ENCODE measurements around the gene MAP3K2.
A peak's percentile ranks its signal among the peaks of the same experiment; 100 is the strongest.

MAP3K2 gene

GRCh38 chr2:127408807-127409099, 21.0 kb upstream of the MAP3K2 start:
- Histone ChIP-seq H3K4me1 (ENCODE audit: insufficient read depth, low read length, severe bottlenecking) (peaks cover 28% of the 10 kb centered on the region), H3F3A (ENCODE audit: insufficient read depth, low read length) (no peaks in the 10 kb centered on the region), H3K9me2 (ENCODE audit: low read depth, low read length) (no peaks in the 10 kb centered on the region), H3K9ac (ENCODE audit: low read length) (peak overlapping the region; percentile 67; the same call in 1 of the 2 replicates), H3K27me3 (ENCODE audit: insufficient read depth, low read length) (no peaks in the 10 kb centered on the region), H3K4me3 (ENCODE audit: low read depth, low read length, poor library complexity, severe bottlenecking) (peak overlapping the region; percentile 63), H3K36me3 (ENCODE audit: insufficient read depth, low read length) (no peaks in the 10 kb centered on the region; the same call in 1 of the 2 replicates), H3K27ac (ENCODE audit: low read depth, low read length, poor library complexity, severe bottlenecking) (no peak overlapping the region), H3K9me3 (ENCODE audit: low read length) (peaks cover 5% of the 10 kb centered on the region), H3K79me2 (ENCODE audit: insufficient read depth, low read length) (no peaks in the 10 kb centered on the region), H2AFZ (ENCODE audit: low read length) (no peak overlapping the region), H4K20me1 (ENCODE audit: insufficient read depth, low read length) (no peaks in the 10 kb centered on the region), H3K4me2 (ENCODE audit: low read length) (peak overlapping the region; percentile 82)
- TF ChIP-seq EZH2 (IDR thresholded peaks at IDR 0.05; ENCODE audit: borderline replicate concordance, low read length) (no peak), CTCF (IDR thresholded peaks at IDR 0.05; ENCODE audit: low read length) (no peak)

- no peaks in the 10 kb centered on the region; the same call in 1 of the 2 replicates for H3K36me3 ChIP-seq (ENCODE audit: insufficient read depth, low read length)
- H3K9me3 ChIP-seq (ENCODE audit: low read length): peaks cover 3% of the 10 kb centered on the region
- TF ChIP-seq CTCF (IDR thresholded peaks at IDR 0.05; ENCODE audit: low read length) (no peak), EZH2 (IDR thresholded peaks at IDR 0.05; ENCODE audit: borderline replicate concordance, low read length) (no peak)
- no peaks in the 10 kb centered on the region for H3F3A ChIP-seq (ENCODE audit: insufficient read depth, low read length)
- H4K20me1 ChIP-seq (ENCODE audit: insufficient read depth, low read length): no peaks in the 10 kb centered on the region
- H3K79me2 ChIP-seq (ENCODE audit: insufficient read depth, low read length): no peaks in the 10 kb centered on the region
- no peak overlapping the region for H3K27ac ChIP-seq (ENCODE audit: low read depth, low read length, poor library complexity, severe bottlenecking)
- H3K9me2 ChIP-seq (ENCODE audit: low read depth, low read length): no peaks in the 10 kb centered on the region
- H3K4me3 ChIP-seq (ENCODE audit: low read depth, low read length, poor library complexity, severe bottlenecking): peak overlapping the region; percentile 63
- no peaks in the 10 kb centered on the region for H3K27me3 ChIP-seq (ENCODE audit: insufficient read depth, low read length)
- peak overlapping the region; percentile 67 for H3K9ac ChIP-seq (ENCODE audit: low read length)
- H3K4me1 ChIP-seq (ENCODE audit: insufficient read depth, low read length, severe bottlenecking): peaks cover 28% of the 10 kb centered on the region
- H3K4me2 ChIP-seq (ENCODE audit: low read length): peak overlapping the region; percentile 82
- no peak overlapping the region for H2AFZ ChIP-seq (ENCODE audit: low read length)
These were observed 20.4 kb upstream of the MAP3K2 start for GRCh38 chr2:127408004-127408806.

GRCh38 chr2:127407661-127408003, 19.9 kb upstream of the MAP3K2 start:
- Histone ChIP-seq H2AFZ (ENCODE audit: low read length) (no peak overlapping the region), H4K20me1 (ENCODE audit: insufficient read depth, low read length) (no peaks in the 10 kb centered on the region), H3K79me2 (ENCODE audit: insufficient read depth, low read length) (no peaks in the 10 kb centered on the region), H3K9ac (ENCODE audit: low read length) (peak overlapping the region; percentile 67; the same call in 1 of the 2 replicates), H3K9me3 (ENCODE audit: low read length) (no peaks in the 10 kb centered on the region), H3K4me1 (ENCODE audit: insufficient read depth, low read length, severe bottlenecking) (peaks cover 28% of the 10 kb centered on the region), H3K4me2 (ENCODE audit: low read length) (peak overlapping the region; percentile 82), H3F3A (ENCODE audit: insufficient read depth, low read length) (no peaks in the 10 kb centered on the region), H3K27ac (ENCODE audit: low read depth, low read length, poor library complexity, severe bottlenecking) (no peak overlapping the region), H3K4me3 (ENCODE audit: low read depth, low read length, poor library complexity, severe bottlenecking) (peak overlapping the region; percentile 63), H3K27me3 (ENCODE audit: insufficient read depth, low read length) (no peaks in the 10 kb centered on the region), H3K36me3 (ENCODE audit: insufficient read depth, low read length) (no peaks in the 10 kb centered on the region; the same call in 1 of the 2 replicates), H3K9me2 (ENCODE audit: low read depth, low read length) (no peaks in the 10 kb centered on the region)
- TF ChIP-seq CTCF (IDR thresholded peaks at IDR 0.05; ENCODE audit: low read length) (no peak), EZH2 (IDR thresholded peaks at IDR 0.05; ENCODE audit: borderline replicate concordance, low read length) (no peak)

Measured in OCI-LY1 (cell line).